Mesodermal cell (in vitro differentiated cells): ENCODE measurements around the gene ASB9.
"Not testable (repeated sequence)": the region's sequence is repeated elsewhere in the genome, so short reads cannot be mapped to it uniquely, and the experiment has no call there.

Experiments
- H3K27ac ChIP-seq: 2 replicates; pipeline ENCODE4 v1.7.0; 2013; ENCODE audit warnings: mild to moderate bottlenecking, low read depth, low read length, moderate library complexity; ENCODE audit not compliant: severe bottlenecking
- H3K36me3 ChIP-seq: 2 replicates; pipeline ENCODE4 v1.7.1; 2013; ENCODE audit warnings: mild to moderate bottlenecking, low read length, moderate library complexity; ENCODE audit not compliant: control insufficient read depth, insufficient read depth
- H3K4me1 ChIP-seq: one replicate; pipeline ENCODE4 v1.7.1; 2013; ENCODE audit warnings: mild to moderate bottlenecking, low read length; ENCODE audit not compliant: insufficient read depth, control insufficient read depth, poor library complexity, severe bottlenecking
- H3K4me3 ChIP-seq: 2 replicates; pipeline ENCODE4 v1.7.0; 2013; ENCODE audit warnings: low read length, control low read depth, mild to moderate bottlenecking; ENCODE audit not compliant: insufficient read depth, poor library complexity, severe bottlenecking; ENCODE audit errors: extremely low read depth
- H3K9me3 ChIP-seq: 2 replicates; pipeline ENCODE4 v1.7.1; 2013; ENCODE audit warnings: mild to moderate bottlenecking, low read length, moderate library complexity; ENCODE audit not compliant: control insufficient read depth
- WGBS, 2 experiments: methylation state at CpG; one replicate each; pipeline ENCODE4 v1.1.5; 2013; ENCODE audit warnings: missing lambda C conversion rate in 2 of 2; ENCODE audit not compliant: insufficient coverage in 2 of 2; 5-methylcytosine and 5-hydroxymethylcytosine counted together

The ASB9 gene

GRCh38 chrX:15298201-15298600, 28.3 kb upstream of the ASB9 start:
- peak overlapping the region; percentile 53 for H3K27ac ChIP-seq
- no peaks in the 10 kb centered on the region for H3K4me1 ChIP-seq
- no peaks in the 10 kb centered on the region for H3K36me3 ChIP-seq
- 81 to 90% methylated on average over 2 of the region's 2 CpGs for WGBS, 2 experiments
- H3K4me3 ChIP-seq, result no peak overlapping the region
- H3K9me3 ChIP-seq, result no peaks in the 10 kb centered on the region

GRCh38 chrX:15293451-15293850, 23.6 kb upstream of the ASB9 start:
- no peaks in the 10 kb centered on the region for H3K9me3 ChIP-seq
- H3K4me1 ChIP-seq, result no peaks in the 10 kb centered on the region
- no peak overlapping the region for H3K27ac ChIP-seq
- no CpG with 5 or more reads among the region's 2 CpGs for WGBS, 2 experiments
- H3K36me3 ChIP-seq, result no peaks in the 10 kb centered on the region
- H3K4me3 ChIP-seq, result no peak overlapping the region

GRCh38 chrX:15292861-15293260, 23.0 kb upstream of the ASB9 start:
- Histone ChIP-seq H3K36me3 (no peaks in the 10 kb centered on the region), H3K4me1 (no peaks in the 10 kb centered on the region), H3K27ac (no peak overlapping the region), H3K9me3 (no peaks in the 10 kb centered on the region), H3K4me3 (no peak overlapping the region)
- 67 to 83% methylated on average over 1 of the region's 3 CpGs for WGBS, 2 experiments

- no peak overlapping the region for H3K27ac ChIP-seq
- WGBS, 2 experiments, result no CpG with 5 or more reads among the region's 1 CpG
Measured at GRCh38 chrX:15277604-15278003, 7.7 kb upstream of the ASB9 start.

GRCh38 chrX:15274946-15275345, 5.1 kb upstream of the ASB9 start:
- Histone ChIP-seq H3K4me3 (no peak overlapping the region), H3K27ac (no peak overlapping the region), H3K9me3 (no peaks in the 10 kb centered on the region), H3K4me1 (no peaks in the 10 kb centered on the region), H3K36me3 (no peaks in the 10 kb centered on the region)
- WGBS, 2 experiments, result 100% methylated on average over 1 of the region's 2 CpGs; no CpG with 5 or more reads in 1 of the 2 experiments

More at GRCh38 chrX:15277604-15278003, 7.7 kb upstream of the ASB9 start:
- Histone ChIP-seq H3K4me1 (no peaks in the 10 kb centered on the region), H3K4me3 (no peak overlapping the region), H3K36me3 (no peaks in the 10 kb centered on the region), H3K9me3 (no peaks in the 10 kb centered on the region)

- H3K27ac ChIP-seq, H3K36me3 ChIP-seq, H3K4me3 ChIP-seq, H3K4me1 ChIP-seq, H3K9me3 ChIP-seq: not testable (repeated sequence)
- WGBS, 2 experiments, result 82 to 100% methylated on average over 4 to 5 of the region's 10 CpGs
Measured at GRCh38 chrX:15273275-15273674, 3.4 kb upstream of the ASB9 start.

GRCh38 chrX:15271757-15272156, 1.9 kb upstream of the ASB9 start:
- H3K9me3 ChIP-seq, result no peaks in the 10 kb centered on the region
- no peak overlapping the region for H3K27ac ChIP-seq
- no peaks in the 10 kb centered on the region for H3K36me3 ChIP-seq
- H3K4me3 ChIP-seq, result no peak overlapping the region
- 100% methylated on average over 1 of the region's 1 CpG; no CpG with 5 or more reads in 1 of the 2 experiments for WGBS, 2 experiments
- H3K4me1 ChIP-seq, result peaks cover 3% of the 10 kb centered on the region

- no peaks in the 10 kb centered on the region for H3K36me3 ChIP-seq
- WGBS, 2 experiments, result no CpG with 5 or more reads among the region's 1 CpG
- no peak overlapping the region for H3K4me3 ChIP-seq
- H3K27ac ChIP-seq, result no peak overlapping the region
- H3K4me1 ChIP-seq, result peaks cover 3% of the 10 kb centered on the region
- no peaks in the 10 kb centered on the region for H3K9me3 ChIP-seq
Measured at GRCh38 chrX:15269120-15269519, 763 bp downstream of the ASB9 start.

- Histone ChIP-seq H3K4me1 (no peaks in the 10 kb centered on the region), H3K27ac (no peak overlapping the region), H3K4me3 (no peak overlapping the region), H3K9me3 (no peaks in the 10 kb centered on the region), H3K36me3 (no peaks in the 10 kb centered on the region)
Measured at GRCh38 chrX:15254852-15255251, 15.0 kb downstream of the ASB9 start.

- WGBS, 2 experiments, result no CpG with 5 or more reads among the region's 4 CpGs
- H3K4me1 ChIP-seq, result no peaks in the 10 kb centered on the region
- no peaks in the 10 kb centered on the region for H3K36me3 ChIP-seq
- no peak overlapping the region for H3K4me3 ChIP-seq
- no peak overlapping the region for H3K27ac ChIP-seq
- H3K9me3 ChIP-seq, result no peaks in the 10 kb centered on the region
Measured at GRCh38 chrX:15245896-15246295, 24.0 kb downstream of the ASB9 start.

GRCh38 chrX:15244421-15244820, 25.5 kb downstream of the ASB9 start:
- no peak overlapping the region for H3K27ac ChIP-seq
- 83% methylated on average over 1 of the region's 5 CpGs; no CpG with 5 or more reads in 1 of the 2 experiments for WGBS, 2 experiments
- H3K4me1 ChIP-seq, result no peaks in the 10 kb centered on the region
- no peak overlapping the region for H3K4me3 ChIP-seq
- H3K9me3 ChIP-seq, result no peaks in the 10 kb centered on the region
- H3K36me3 ChIP-seq, result no peaks in the 10 kb centered on the region
